ENCODE measurements around the gene SHISA7. TPM values are rescaled to one million over a fixed set of nuclear protein-coding genes. Genes with fewer than 3 reads are reported as not detected.

The SHISA7 gene
- total RNA-seq, 4 donors from 2014 or later: under 0.01 to 0.13 TPM; not detected in 2

GRCh38 chr19:55486043-55486970 is 43.2 kb upstream of the SHISA7 start:
- WGBS: 56% methylated on average over 30 of the region's 53 CpGs
- H3K4me1 ChIP-seq: peaks cover 53 to 84% (median 80%) of the 10 kb centered on the region in 4 donors
- peak overlapping the region; percentile 21 to 44 (median 30) for H3K4me3 ChIP-seq
- H3K27me3 ChIP-seq: no peaks in the 10 kb centered on the region
- TF ChIP-seq EP300 (IDR thresholded peaks at IDR 0.05): no peak
- peak in 1 of 2 donors; percentile 13 for TF ChIP-seq POLR2AphosphoS5 (IDR thresholded peaks at IDR 0.05)
- TF ChIP-seq POLR2A (IDR thresholded peaks at IDR 0.05; ENCODE audit: low read depth): no peak
- TF ChIP-seq, protein P1, sequence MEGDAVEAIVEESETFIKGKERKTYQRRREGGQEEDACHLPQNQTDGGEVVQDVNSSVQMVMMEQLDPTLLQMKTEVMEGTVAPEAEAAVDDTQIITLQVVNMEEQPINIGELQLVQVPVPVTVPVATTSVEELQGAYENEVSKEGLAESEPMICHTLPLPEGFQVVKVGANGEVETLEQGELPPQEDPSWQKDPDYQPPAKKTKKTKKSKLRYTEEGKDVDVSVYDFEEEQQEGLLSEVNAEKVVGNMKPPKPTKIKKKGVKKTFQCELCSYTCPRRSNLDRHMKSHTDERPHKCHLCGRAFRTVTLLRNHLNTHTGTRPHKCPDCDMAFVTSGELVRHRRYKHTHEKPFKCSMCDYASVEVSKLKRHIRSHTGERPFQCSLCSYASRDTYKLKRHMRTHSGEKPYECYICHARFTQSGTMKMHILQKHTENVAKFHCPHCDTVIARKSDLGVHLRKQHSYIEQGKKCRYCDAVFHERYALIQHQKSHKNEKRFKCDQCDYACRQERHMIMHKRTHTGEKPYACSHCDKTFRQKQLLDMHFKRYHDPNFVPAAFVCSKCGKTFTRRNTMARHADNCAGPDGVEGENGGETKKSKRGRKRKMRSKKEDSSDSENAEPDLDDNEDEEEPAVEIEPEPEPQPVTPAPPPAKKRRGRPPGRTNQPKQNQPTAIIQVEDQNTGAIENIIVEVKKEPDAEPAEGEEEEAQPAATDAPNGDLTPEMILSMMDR (IDR thresholded peaks at IDR 0.05): peak in 2 of 3 experiments; percentile 15 to 48
- peak overlapping the region; percentile 93 to 98 (median 96) for H3K27ac ChIP-seq (replicated peaks in 1 of 4)
- intact Hi-C loops (cut with DNase I): no loop called here
- H3K9me3 ChIP-seq: no peaks in the 10 kb centered on the region
- peaks cover 18 to 27% (median 21%) of the 10 kb centered on the region in 4 donors for H3K36me3 ChIP-seq
- DNase-seq (ENCODE audit: extremely low spot score): no peak

- Histone ChIP-seq H3K4me1 (peaks cover 50 to 76% (median 72%) of the 10 kb centered on the region in 4 donors), H3K9me3 (no peaks in the 10 kb centered on the region), H3K4me3 (peak overlapping the region; percentile 58 to 73 (median 66)), H3K36me3 (peaks cover 18 to 33% (median 27%) of the 10 kb centered on the region in 4 donors), H3K27ac (replicated peaks in 1 of 4) (peak overlapping the region; percentile 93 to 98 (median 96)), H3K27me3 (no peaks in the 10 kb centered on the region)
- 28% methylated on average over 15 of the region's 18 CpGs for WGBS
- intact Hi-C loops (cut with DNase I): no loop called here
- TF ChIP-seq, protein P1 (IDR thresholded peaks at IDR 0.05): no peak
- TF ChIP-seq EP300 (IDR thresholded peaks at IDR 0.05): no peak
- TF ChIP-seq POLR2AphosphoS5 (IDR thresholded peaks at IDR 0.05): no peak
- no peak for TF ChIP-seq POLR2A (IDR thresholded peaks at IDR 0.05; ENCODE audit: low read depth)
- no peak for DNase-seq (ENCODE audit: extremely low spot score)
These were observed 42.4 kb upstream of the SHISA7 start for GRCh38 chr19:55485439-55486011.

GRCh38 chr19:55484593-55485438 is 41.7 kb upstream of the SHISA7 start, which contains the start of gene NAT14:
NAT14 (plus strand) TSS chr19:55485188; CDS start chr19:55485709, 521 bp downstream.
- DNase-seq (ENCODE audit: extremely low spot score): no peak

DNA sequence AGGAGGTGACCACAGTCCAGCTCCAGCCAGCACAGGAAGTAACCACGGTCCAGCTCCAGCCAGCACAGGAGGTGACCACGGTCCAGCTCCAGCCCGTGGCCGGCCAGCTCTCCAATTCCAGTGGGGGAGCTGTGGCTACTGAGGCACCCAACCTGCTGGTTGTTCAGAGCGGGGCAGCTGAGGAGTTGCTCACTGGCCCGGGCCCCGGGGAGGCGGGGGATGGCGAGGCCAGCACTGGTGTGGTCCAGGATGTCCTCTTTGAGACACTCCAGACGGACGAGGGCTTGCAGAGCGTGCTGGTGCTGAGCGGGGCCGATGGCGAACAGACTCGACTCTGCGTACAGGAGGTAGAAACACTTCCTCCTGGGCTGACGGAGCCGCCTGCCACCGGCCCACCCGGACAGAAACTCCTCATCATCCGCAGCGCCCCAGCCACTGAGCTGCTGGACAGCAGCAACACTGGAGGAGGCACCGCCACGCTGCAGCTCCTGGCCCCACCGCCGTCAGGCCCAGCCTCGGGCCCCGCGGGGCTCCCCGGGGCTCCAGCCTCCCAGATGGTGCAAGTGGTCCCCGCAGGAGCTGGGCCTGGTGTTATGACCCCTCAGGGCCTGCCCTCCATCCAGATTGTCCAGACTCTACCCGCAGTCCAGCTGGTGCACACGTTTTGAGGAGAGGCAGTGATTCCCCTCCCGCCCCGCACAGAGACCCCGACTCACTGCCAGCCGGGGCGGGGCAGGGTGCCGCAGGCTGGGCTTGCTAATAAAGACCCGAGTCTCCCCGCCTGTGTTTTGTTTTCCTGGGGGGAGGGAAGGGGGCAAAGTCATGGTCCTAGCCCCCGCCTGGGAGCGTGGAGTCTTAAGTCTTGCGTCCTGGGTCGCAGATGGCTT is 40.8 kb upstream of the SHISA7 start:
- DNase-seq (ENCODE audit: extremely low spot score): no peak
- TF ChIP-seq EP300 (IDR thresholded peaks at IDR 0.05): no peak
- TF ChIP-seq, protein P1 (IDR thresholded peaks at IDR 0.05): no peak
- no peak for TF ChIP-seq POLR2AphosphoS5 (IDR thresholded peaks at IDR 0.05)
- TF ChIP-seq POLR2A (IDR thresholded peaks at IDR 0.05; ENCODE audit: low read depth): no peak
- Histone ChIP-seq H3K9me3 (no peaks in the 10 kb centered on the region), H3K36me3 (peaks cover 18 to 33% (median 27%) of the 10 kb centered on the region in 4 donors), H3K27me3 (no peaks in the 10 kb centered on the region), H3K4me3 (peak overlapping the region; percentile 58 to 73 (median 66)), H3K27ac (replicated peaks in 1 of 4) (peak overlapping the region; percentile 93 to 98 (median 96)), H3K4me1 (peaks cover 54 to 63% (median 56%) of the 10 kb centered on the region in 4 donors)
- 79% methylated on average over 21 of the region's 46 CpGs for WGBS
- intact Hi-C loops (cut with DNase I): no loop called here

More at GRCh38 chr19:55484593-55485438, 41.7 kb upstream of the SHISA7 start, which contains the start of gene NAT14:
- Histone ChIP-seq H3K27me3 (no peaks in the 10 kb centered on the region), H3K4me3 (peak within 1 kb of the TSS; percentile 58 to 73 (median 66)), H3K36me3 (peaks cover 18 to 33% (median 27%) of the 10 kb centered on the region in 4 donors), H3K4me1 (peaks cover 50 to 69% (median 65%) of the 10 kb centered on the region in 4 donors), H3K9me3 (no peaks in the 10 kb centered on the region), H3K27ac (replicated peaks in 1 of 4) (peak within 1 kb of the TSS; percentile 93 to 98 (median 96))
- intact Hi-C loops (cut with DNase I): no loop called here
- TF ChIP-seq POLR2A (IDR thresholded peaks at IDR 0.05; ENCODE audit: low read depth): no peak
- peak in 1 of 2 donors; percentile 64 for TF ChIP-seq POLR2AphosphoS5 (IDR thresholded peaks at IDR 0.05)
- under 1% methylated on average over 36 of the region's 78 CpGs for WGBS

Data from esophagus muscularis mucosa (tissue), 4 donors.